Activated CD4-positive, alpha-beta T cell treated with anti-CD3 and anti-CD28 coated beads, Interleukin-2, amount 50 U/mL, for 24 hours (primary cell): ENCODE data around the gene TMSB15C.

Experiments
- DNase-seq, 2 donors: peaks; one replicate each; pipeline ENCODE4 v3.0.0-alpha.2; 2020; ENCODE audit warnings: low read depth in 1 of 2, low spot score in 1 of 2

TMSB15C gene

GRCh38 chrX:104047171-104047570 lies 28.9 kb downstream of the TMSB15C start:
- DNase-seq, result no peak

- DNase-seq, result no peak
Observed at GRCh38 chrX:104045642-104046041, 30.4 kb downstream of the TMSB15C start.

DNA sequence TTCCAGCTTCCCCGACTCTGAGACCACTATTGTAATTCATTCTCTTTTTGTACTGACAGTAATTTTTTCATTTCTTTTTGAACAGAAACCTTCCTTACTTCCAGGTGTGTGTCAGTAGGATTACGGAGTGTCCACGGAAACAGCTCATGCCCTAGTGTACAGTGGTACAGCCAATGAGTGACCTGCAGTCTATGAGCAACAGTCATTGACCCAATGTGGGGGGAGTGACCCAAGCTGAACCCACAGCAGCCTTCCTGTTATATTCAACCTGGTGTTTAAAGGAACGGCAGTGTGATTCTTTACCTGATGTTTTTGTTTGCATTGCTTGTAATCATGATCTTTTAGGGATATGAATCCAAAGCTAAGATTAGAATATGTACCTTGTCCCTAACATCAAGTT lies 35.0 kb downstream of the TMSB15C start:
- DNase-seq, result no peak

DNA sequence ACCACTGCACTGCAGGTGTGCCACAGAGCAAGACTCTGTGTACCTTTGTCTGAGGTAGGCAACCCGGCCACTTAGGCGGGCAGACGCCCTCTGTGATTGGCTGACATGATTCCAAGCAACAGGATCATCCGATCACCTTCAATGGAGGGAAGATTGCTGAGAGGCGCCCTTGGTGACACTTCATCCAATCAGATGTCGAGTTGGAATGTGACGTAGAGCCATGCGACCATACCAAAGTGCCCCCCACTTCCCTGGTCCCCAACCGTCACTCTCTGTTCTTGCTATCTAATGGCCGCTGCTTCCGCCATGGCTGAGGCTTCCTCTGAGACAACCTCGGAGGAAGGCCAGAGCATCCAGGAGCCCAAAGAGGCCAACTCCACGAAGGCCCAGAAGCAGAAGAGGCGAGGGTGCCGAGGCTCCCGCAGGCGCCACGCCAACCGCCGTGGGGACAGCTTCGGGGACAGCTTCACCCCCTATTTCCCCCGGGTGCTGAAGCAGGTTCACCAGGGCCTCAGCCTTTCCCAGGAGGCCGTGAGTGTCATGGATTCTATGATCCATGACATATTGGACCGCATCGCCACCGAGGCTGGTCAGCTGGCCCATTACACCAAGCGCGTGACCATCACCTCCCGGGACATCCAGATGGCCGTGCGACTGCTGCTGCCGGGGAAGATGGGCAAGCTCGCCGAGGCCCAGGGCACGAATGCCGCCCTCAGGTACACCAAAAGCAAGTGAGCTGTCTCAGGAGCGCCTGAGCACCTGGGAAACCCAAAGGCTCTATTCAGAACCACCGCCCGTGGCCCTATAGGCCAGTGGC lies 36.1 kb downstream of the TMSB15C start, which contains the start of gene H2BW2:
Gene H2BW2, plus strand, starts transcription at position 268 of the 817 bp plus-strand sequence. Its CDS starts 39 bp downstream, at position 307.
- no peak for DNase-seq
